ENCODE measurements around the gene FGA.

FGA gene

GRCh38 chr4:154578919-154579318 lies 11.6 kb downstream of the FGA start:
- no peak overlapping the region for H3K27ac ChIP-seq
- TF ChIP-seq, protein P1, sequence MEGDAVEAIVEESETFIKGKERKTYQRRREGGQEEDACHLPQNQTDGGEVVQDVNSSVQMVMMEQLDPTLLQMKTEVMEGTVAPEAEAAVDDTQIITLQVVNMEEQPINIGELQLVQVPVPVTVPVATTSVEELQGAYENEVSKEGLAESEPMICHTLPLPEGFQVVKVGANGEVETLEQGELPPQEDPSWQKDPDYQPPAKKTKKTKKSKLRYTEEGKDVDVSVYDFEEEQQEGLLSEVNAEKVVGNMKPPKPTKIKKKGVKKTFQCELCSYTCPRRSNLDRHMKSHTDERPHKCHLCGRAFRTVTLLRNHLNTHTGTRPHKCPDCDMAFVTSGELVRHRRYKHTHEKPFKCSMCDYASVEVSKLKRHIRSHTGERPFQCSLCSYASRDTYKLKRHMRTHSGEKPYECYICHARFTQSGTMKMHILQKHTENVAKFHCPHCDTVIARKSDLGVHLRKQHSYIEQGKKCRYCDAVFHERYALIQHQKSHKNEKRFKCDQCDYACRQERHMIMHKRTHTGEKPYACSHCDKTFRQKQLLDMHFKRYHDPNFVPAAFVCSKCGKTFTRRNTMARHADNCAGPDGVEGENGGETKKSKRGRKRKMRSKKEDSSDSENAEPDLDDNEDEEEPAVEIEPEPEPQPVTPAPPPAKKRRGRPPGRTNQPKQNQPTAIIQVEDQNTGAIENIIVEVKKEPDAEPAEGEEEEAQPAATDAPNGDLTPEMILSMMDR (IDR thresholded peaks at IDR 0.05) = no peak
- TF ChIP-seq ZFX (IDR thresholded peaks at IDR 0.05; ENCODE audit: borderline replicate concordance) = no peak

- TF ChIP-seq ZFX (IDR thresholded peaks at IDR 0.05; ENCODE audit: borderline replicate concordance) = no peak
- TF ChIP-seq, protein P1 (IDR thresholded peaks at IDR 0.05) = no peak
- no peak overlapping the region for H3K27ac ChIP-seq
Observed at GRCh38 chr4:154577324-154577723, 13.2 kb downstream of the FGA start.

DNA sequence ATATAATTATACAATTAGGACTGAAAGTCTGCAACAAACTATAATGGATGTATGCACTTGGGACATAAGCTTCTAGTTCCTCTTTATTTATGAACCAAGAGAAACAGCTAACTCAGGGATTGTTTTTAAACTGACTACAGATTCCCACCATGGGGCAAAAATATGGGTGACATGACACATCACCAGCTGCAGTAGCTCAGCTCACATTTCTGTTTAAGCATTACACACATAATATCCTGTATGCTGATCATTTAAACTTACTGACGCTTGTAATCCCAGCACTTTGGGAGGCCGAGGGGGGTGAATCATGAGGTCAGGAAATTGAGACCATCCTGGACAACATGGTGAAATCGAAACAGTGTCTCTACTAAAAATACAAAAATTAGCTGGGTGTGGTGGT lies 16.2 kb downstream of the FGA start:
- TF ChIP-seq, protein P1 (IDR thresholded peaks at IDR 0.05) = no peak
- no peak for TF ChIP-seq ZFX (IDR thresholded peaks at IDR 0.05; ENCODE audit: borderline replicate concordance)

GRCh38 chr4:154573190-154573870 lies 17.2 kb downstream of the FGA start:
- TF ChIP-seq ZFX (IDR thresholded peaks at IDR 0.05; ENCODE audit: borderline replicate concordance) = no peak
- TF ChIP-seq, protein P1 (IDR thresholded peaks at IDR 0.05) = no peak
- H3K27ac ChIP-seq = no peak overlapping the region

More for the DNA sequence above, 16.2 kb downstream of the FGA start:
- H3K27ac ChIP-seq = no peak overlapping the region

GRCh38 chr4:154569584-154569983 lies 21.0 kb downstream of the FGA start:
- TF ChIP-seq, protein P1 (IDR thresholded peaks at IDR 0.05) = no peak
- no peak for TF ChIP-seq ZFX (IDR thresholded peaks at IDR 0.05; ENCODE audit: borderline replicate concordance)

GRCh38 chr4:154569028-154569427 lies 21.5 kb downstream of the FGA start:
- TF ChIP-seq, protein P1 (IDR thresholded peaks at IDR 0.05) = no peak
- TF ChIP-seq ZFX (IDR thresholded peaks at IDR 0.05; ENCODE audit: borderline replicate concordance) = no peak
- no peak overlapping the region for H3K27ac ChIP-seq

More at GRCh38 chr4:154569584-154569983, 21.0 kb downstream of the FGA start:
- no peak overlapping the region for H3K27ac ChIP-seq

- TF ChIP-seq ZFX (IDR thresholded peaks at IDR 0.05; ENCODE audit: borderline replicate concordance) = no peak
- TF ChIP-seq, protein P1 (IDR thresholded peaks at IDR 0.05) = no peak
- H3K27ac ChIP-seq = no peak overlapping the region
Observed at GRCh38 chr4:154566639-154567204, 23.8 kb downstream of the FGA start.

Measured in 22Rv1 (cell line).